ENCODE data around the gene ELMO1.

The ELMO1 gene

GRCh38 chr7:37329940-37330339, 118.7 kb downstream of the ELMO1 start:
- Histone ChIP-seq H3K27ac (no peak overlapping the region), H3K4me3 (no peak overlapping the region), H3K4me1 (peaks cover 0 to 10% (median 4%) of the 10 kb centered on the region in 4 donors), H3K27me3 (no peaks in the 10 kb centered on the region), H3K9me3 (no peaks in the 10 kb centered on the region), H3K36me3 (no peaks in the 10 kb centered on the region)
- DNase-seq: no peak
- TF ChIP-seq CTCF (IDR thresholded peaks at IDR 0.05): no peak
- intact Hi-C loops (cut with DNase I; ENCODE audit: low total_unique reads): no loop called here

- intact Hi-C loops (cut with DNase I; ENCODE audit: low total_unique reads): no loop called here
- no peak for TF ChIP-seq CTCF (IDR thresholded peaks at IDR 0.05)
- H3K36me3 ChIP-seq: no peaks in the 10 kb centered on the region
Observed at GRCh38 chr7:37327288-37327687, 121.4 kb downstream of the ELMO1 start.

GRCh38 chr7:37323966-37324365, 124.7 kb downstream of the ELMO1 start:
- Histone ChIP-seq H3K36me3 (no peaks in the 10 kb centered on the region), H3K27ac (no peak overlapping the region), H3K4me3 (no peak overlapping the region), H3K4me1 (no peaks in the 10 kb centered on the region), H3K27me3 (no peaks in the 10 kb centered on the region), H3K9me3 (no peaks in the 10 kb centered on the region)
- TF ChIP-seq CTCF (IDR thresholded peaks at IDR 0.05): no peak
- no peak for DNase-seq
- intact Hi-C loops (cut with DNase I; ENCODE audit: low total_unique reads): no loop called here

More at GRCh38 chr7:37327288-37327687, 121.4 kb downstream of the ELMO1 start:
- Histone ChIP-seq H3K27ac (no peak overlapping the region), H3K4me3 (no peak overlapping the region), H3K27me3 (no peaks in the 10 kb centered on the region), H3K9me3 (no peaks in the 10 kb centered on the region), H3K4me1 (peaks cover 0 to under 1% (median 0%) of the 10 kb centered on the region in 4 donors)
- no peak for DNase-seq

GRCh38 chr7:37322831-37323230, 125.8 kb downstream of the ELMO1 start:
- TF ChIP-seq CTCF (IDR thresholded peaks at IDR 0.05): no peak
- H3K4me1 ChIP-seq: no peaks in the 10 kb centered on the region
- no peaks in the 10 kb centered on the region for H3K36me3 ChIP-seq
- no peak overlapping the region for H3K4me3 ChIP-seq
- no peak overlapping the region for H3K27ac ChIP-seq
- no peaks in the 10 kb centered on the region for H3K27me3 ChIP-seq
- intact Hi-C loops (cut with DNase I; ENCODE audit: low total_unique reads): no loop called here
- H3K9me3 ChIP-seq: no peaks in the 10 kb centered on the region
- no peak for DNase-seq

GRCh38 chr7:37320848-37321468, 127.7 kb downstream of the ELMO1 start:
- no peak for TF ChIP-seq CTCF (IDR thresholded peaks at IDR 0.05)
- Histone ChIP-seq H3K36me3 (no peaks in the 10 kb centered on the region), H3K27ac (no peak overlapping the region), H3K4me3 (no peak overlapping the region), H3K27me3 (no peaks in the 10 kb centered on the region), H3K4me1 (no peaks in the 10 kb centered on the region), H3K9me3 (no peaks in the 10 kb centered on the region)
- no peak for DNase-seq
- intact Hi-C loops (cut with DNase I; ENCODE audit: low total_unique reads): no loop called here

All from tibial artery (tissue), 4 donors.